Breast epithelium (tissue), 3 donors: ENCODE measurements around the gene CACNA1H.

Experiments used
- POLR2A ChIP-seq: fragments of 450-650 bp; IDR thresholded peaks from one replicate; pipeline ENCODE4 v1.6.1; 2016; ENCODE audit warnings: antibody characterized with exemption, mild to moderate bottlenecking, moderate library complexity
- POLR2AphosphoS5 ChIP-seq, 3 donors: sonication (generic); formaldehyde crosslinking; IDR thresholded peaks; one replicate each; pipeline ENCODE4 v1.6.1; 2017; ENCODE audit warnings: antibody characterized with exemption in 3 of 3
- TF ChIP-seq, protein P1 (sequence below), 3 donors: fragments of 450-650 bp; IDR thresholded peaks; one replicate each; pipeline ENCODE4 v1.5.1; 2016 to 2017; ENCODE audit warnings: antibody characterized with exemption in 3 of 3, mild to moderate bottlenecking in 3 of 3, moderate library complexity in 3 of 3

DNA sequence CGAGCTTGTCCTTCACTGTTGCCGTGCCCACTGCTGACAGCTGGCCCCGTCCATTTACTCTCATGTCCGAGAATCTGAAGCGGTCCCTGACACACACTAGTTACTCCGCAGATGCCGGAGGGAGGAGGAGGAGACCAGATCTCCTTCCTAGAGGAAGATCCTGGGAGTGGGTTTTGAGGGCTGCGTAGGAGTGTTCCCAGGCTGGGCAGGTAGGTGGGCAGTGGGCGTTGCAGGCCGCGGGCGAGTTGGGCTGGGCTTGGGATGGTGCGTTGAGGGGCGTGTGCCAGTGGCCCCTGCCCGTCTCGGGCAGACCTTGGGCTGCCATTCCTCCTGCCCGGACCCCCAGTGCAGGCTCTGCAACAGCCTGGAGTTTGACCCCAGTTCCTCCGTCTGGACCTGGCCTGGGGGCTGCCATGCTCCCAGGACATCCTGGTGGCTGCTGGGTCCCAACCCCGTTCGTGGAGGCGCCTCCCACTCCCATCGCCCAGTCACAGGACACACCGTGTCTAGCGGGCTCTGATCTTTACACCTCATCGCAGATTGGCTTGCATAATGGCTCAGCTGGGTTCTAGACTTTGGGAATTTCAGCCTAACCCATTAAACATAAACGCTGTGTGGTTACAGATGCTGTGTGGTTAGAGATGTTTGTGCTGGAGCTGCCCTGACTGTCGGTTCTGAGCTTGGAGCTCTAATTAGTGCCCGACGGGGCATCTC is 22.8 kb downstream of the CACNA1H start:
- TF ChIP-seq, protein P1, sequence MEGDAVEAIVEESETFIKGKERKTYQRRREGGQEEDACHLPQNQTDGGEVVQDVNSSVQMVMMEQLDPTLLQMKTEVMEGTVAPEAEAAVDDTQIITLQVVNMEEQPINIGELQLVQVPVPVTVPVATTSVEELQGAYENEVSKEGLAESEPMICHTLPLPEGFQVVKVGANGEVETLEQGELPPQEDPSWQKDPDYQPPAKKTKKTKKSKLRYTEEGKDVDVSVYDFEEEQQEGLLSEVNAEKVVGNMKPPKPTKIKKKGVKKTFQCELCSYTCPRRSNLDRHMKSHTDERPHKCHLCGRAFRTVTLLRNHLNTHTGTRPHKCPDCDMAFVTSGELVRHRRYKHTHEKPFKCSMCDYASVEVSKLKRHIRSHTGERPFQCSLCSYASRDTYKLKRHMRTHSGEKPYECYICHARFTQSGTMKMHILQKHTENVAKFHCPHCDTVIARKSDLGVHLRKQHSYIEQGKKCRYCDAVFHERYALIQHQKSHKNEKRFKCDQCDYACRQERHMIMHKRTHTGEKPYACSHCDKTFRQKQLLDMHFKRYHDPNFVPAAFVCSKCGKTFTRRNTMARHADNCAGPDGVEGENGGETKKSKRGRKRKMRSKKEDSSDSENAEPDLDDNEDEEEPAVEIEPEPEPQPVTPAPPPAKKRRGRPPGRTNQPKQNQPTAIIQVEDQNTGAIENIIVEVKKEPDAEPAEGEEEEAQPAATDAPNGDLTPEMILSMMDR (IDR thresholded peaks at IDR 0.05): no peak
- TF ChIP-seq POLR2AphosphoS5 (IDR thresholded peaks at IDR 0.05) (no peak), POLR2A (no peak)
